Measurements from ENCODE around the gene NSUN2.
A peak's percentile ranks its signal among the peaks of the same experiment; 100 is the strongest.

Gene NSUN2

DNA sequence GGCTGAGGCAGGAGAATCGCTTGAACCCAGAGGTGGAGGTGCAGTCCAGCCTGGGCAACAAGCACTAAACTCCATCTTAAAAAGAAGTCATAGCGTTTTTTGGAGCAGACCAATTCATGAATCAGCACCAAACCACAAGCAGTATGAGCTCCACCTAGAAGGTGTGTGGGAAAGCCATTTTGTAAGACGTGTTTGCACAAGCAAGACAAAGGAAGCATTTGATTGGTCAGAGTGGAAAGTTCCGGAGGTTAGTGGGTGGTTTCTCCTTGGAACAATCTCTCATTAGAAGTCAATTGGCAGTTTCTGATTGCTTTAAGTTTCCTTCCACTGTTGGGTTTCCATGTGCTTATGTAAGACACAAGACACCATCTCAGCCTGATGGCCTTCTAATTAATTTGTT is 5.4 kb upstream of the NSUN2 start:
- Histone ChIP-seq H2BK5ac (ENCODE audit: low read depth, low read length, poor library complexity) (no peak overlapping the region), H4K12ac (ENCODE audit: low read depth, low read length) (no peak overlapping the region), H3K9ac (ENCODE audit: low read length) (no peak overlapping the region), H3K4ac (ENCODE audit: low read depth, low read length) (no peak overlapping the region), H3K4me1 (ENCODE audit: control insufficient read depth in 1 of 2, insufficient read depth in 2 of 2, low read length in 2 of 2) (peaks cover 0 to 2% of the 10 kb centered on the region in 2 experiments), H3K23ac (ENCODE audit: low read length) (peak overlapping the region; percentile 7), H3K9me3 (ENCODE audit: insufficient read depth, low read depth, low read length) (no peaks in the 10 kb centered on the region), H3K4me2 (ENCODE audit: low read length) (no peak overlapping the region), H3K4me3 (ENCODE audit: low read depth, low read length) (no peak overlapping the region), H4K8ac (ENCODE audit: low read depth, low read length) (no peak overlapping the region), H2AK5ac (ENCODE audit: low read length) (no peak overlapping the region), H3K79me1 (ENCODE audit: low read length) (no peaks in the 10 kb centered on the region), H3K14ac (ENCODE audit: low read length) (no peak overlapping the region), H4K91ac (ENCODE audit: low read depth, low read length) (no peak overlapping the region), H3K18ac (ENCODE audit: low read length) (no peak overlapping the region), H2BK120ac (ENCODE audit: insufficient read depth, low read length, poor library complexity) (no peak overlapping the region), H2AFZ (ENCODE audit: insufficient read depth, low read length, poor library complexity) (no peak overlapping the region), H3K36me3 (ENCODE audit: control insufficient read depth in 1 of 2, insufficient read depth in 2 of 2, low read length in 2 of 2) (peaks cover 3 to 4% of the 10 kb centered on the region in 2 experiments), H2BK12ac (ENCODE audit: low read length) (no peak overlapping the region), H3K27me3 (ENCODE audit: insufficient read depth, low read length) (no peaks in the 10 kb centered on the region), H3K27ac (ENCODE audit: low read depth, low read length) (no peak overlapping the region), H3K79me2 (ENCODE audit: control insufficient read depth, insufficient read depth, low read length, poor library complexity) (peaks cover 7% of the 10 kb centered on the region)
- no peak for DNase-seq
- WGBS (ENCODE audit: extremely low coverage, insufficient coverage, insufficient read length) = no CpG with 5 or more reads among the region's 4 CpGs

DNA sequence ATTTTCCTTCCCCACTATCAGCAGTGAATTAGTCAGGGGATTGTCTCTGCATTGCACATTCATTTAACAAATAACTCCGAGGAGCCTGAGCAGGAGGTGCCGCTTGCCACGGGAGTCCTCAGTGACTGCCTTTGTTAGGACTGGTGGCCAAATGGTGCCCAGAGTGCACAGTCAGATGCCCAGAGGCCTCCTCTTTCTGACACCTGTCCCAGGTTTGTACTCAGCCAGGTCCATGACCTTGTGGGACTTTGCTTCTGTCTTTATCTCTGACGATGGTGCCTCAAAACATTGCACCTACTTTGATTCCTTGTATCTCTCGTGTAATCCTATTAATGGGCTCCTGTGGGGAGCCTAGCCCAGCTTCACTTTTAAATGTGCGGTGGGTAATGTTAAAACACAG is 4.7 kb upstream of the NSUN2 start:
- DNase-seq = no peak
- Histone ChIP-seq H2BK120ac (ENCODE audit: insufficient read depth, low read length, poor library complexity) (no peak overlapping the region), H2BK12ac (ENCODE audit: low read length) (no peak overlapping the region), H3K18ac (ENCODE audit: low read length) (no peak overlapping the region), H3K23ac (ENCODE audit: low read length) (no peak overlapping the region), H3K79me2 (ENCODE audit: control insufficient read depth, insufficient read depth, low read length, poor library complexity) (peaks cover 11% of the 10 kb centered on the region), H4K8ac (ENCODE audit: low read depth, low read length) (no peak overlapping the region), H3K4me1 (ENCODE audit: control insufficient read depth in 1 of 2, insufficient read depth in 2 of 2, low read length in 2 of 2) (peaks cover 0 to 2% of the 10 kb centered on the region in 2 experiments), H2BK5ac (ENCODE audit: low read depth, low read length, poor library complexity) (no peak overlapping the region), H3K4me3 (ENCODE audit: low read depth, low read length) (no peak overlapping the region), H3K9ac (ENCODE audit: low read length) (no peak overlapping the region), H3K9me3 (ENCODE audit: insufficient read depth, low read depth, low read length) (no peaks in the 10 kb centered on the region), H2AFZ (ENCODE audit: insufficient read depth, low read length, poor library complexity) (no peak overlapping the region), H3K79me1 (ENCODE audit: low read length) (peaks cover 5% of the 10 kb centered on the region), H3K14ac (ENCODE audit: low read length) (no peak overlapping the region), H3K4ac (ENCODE audit: low read depth, low read length) (no peak overlapping the region), H3K36me3 (ENCODE audit: control insufficient read depth in 1 of 2, insufficient read depth in 2 of 2, low read length in 2 of 2) (peaks cover 3 to 4% of the 10 kb centered on the region in 2 experiments), H3K4me2 (ENCODE audit: low read length) (no peak overlapping the region), H4K12ac (ENCODE audit: low read depth, low read length) (no peak overlapping the region), H3K27ac (ENCODE audit: low read depth, low read length) (no peak overlapping the region), H2AK5ac (ENCODE audit: low read length) (no peak overlapping the region), H3K27me3 (ENCODE audit: insufficient read depth, low read length) (no peaks in the 10 kb centered on the region), H4K91ac (ENCODE audit: low read depth, low read length) (no peak overlapping the region)
- WGBS (ENCODE audit: extremely low coverage, insufficient coverage, insufficient read length) = no CpG with 5 or more reads among the region's 6 CpGs

- Histone ChIP-seq H4K12ac (ENCODE audit: low read depth, low read length) (no peak overlapping the region), H2AK5ac (ENCODE audit: low read length) (no peak overlapping the region), H2BK5ac (ENCODE audit: low read depth, low read length, poor library complexity) (no peak overlapping the region), H2BK12ac (ENCODE audit: low read length) (no peak overlapping the region), H2BK120ac (ENCODE audit: insufficient read depth, low read length, poor library complexity) (no peak overlapping the region), H3K79me1 (ENCODE audit: low read length) (peaks cover 7% of the 10 kb centered on the region), H3K27ac (ENCODE audit: low read depth, low read length) (no peak overlapping the region), H3K4ac (ENCODE audit: low read depth, low read length) (no peak overlapping the region), H3K27me3 (ENCODE audit: insufficient read depth, low read length) (no peaks in the 10 kb centered on the region), H3K79me2 (ENCODE audit: control insufficient read depth, insufficient read depth, low read length, poor library complexity) (peaks cover 15% of the 10 kb centered on the region), H3K4me3 (ENCODE audit: low read depth, low read length) (no peak overlapping the region), H2AFZ (ENCODE audit: insufficient read depth, low read length, poor library complexity) (no peak overlapping the region), H3K9ac (ENCODE audit: low read length) (no peak overlapping the region), H3K9me3 (ENCODE audit: insufficient read depth, low read depth, low read length) (no peaks in the 10 kb centered on the region), H3K36me3 (ENCODE audit: control insufficient read depth in 1 of 2, insufficient read depth in 2 of 2, low read length in 2 of 2) (peaks cover 3 to 4% of the 10 kb centered on the region in 2 experiments), H3K4me1 (ENCODE audit: control insufficient read depth in 1 of 2, insufficient read depth in 2 of 2, low read length in 2 of 2) (peaks cover 0 to 6% of the 10 kb centered on the region in 2 experiments), H3K23ac (ENCODE audit: low read length) (no peak overlapping the region), H4K91ac (ENCODE audit: low read depth, low read length) (no peak overlapping the region), H3K18ac (ENCODE audit: low read length) (no peak overlapping the region), H4K8ac (ENCODE audit: low read depth, low read length) (no peak overlapping the region), H3K14ac (ENCODE audit: low read length) (no peak overlapping the region), H3K4me2 (ENCODE audit: low read length) (no peak overlapping the region)
- DNase-seq = no peak
- no CpG with 5 or more reads among the region's 10 CpGs for WGBS (ENCODE audit: extremely low coverage, insufficient coverage, insufficient read length)
Measured at GRCh38 chr5:6637022-6637421, 4.2 kb upstream of the NSUN2 start.

DNA sequence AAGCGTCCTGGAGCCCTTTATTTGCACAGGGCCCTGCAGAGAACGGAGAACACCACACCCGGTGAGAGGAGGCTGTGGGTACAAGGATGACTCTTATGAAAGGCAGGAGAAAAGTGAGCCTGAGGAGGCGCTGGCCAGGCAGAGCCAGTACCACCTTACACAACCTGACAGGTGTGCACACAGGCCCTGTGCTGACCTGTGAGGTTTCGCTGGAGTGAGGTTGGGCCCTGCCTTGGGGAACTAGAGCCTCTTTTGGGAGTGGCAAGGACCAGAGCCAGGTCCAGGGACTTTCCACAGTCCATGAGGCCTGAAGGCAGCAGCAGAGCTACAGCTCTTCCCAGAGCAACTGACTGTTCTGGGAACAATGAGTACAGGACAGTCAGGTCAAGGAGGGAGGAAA is 3.4 kb upstream of the NSUN2 start:
- H3K18ac ChIP-seq (ENCODE audit: low read length) = no peak overlapping the region
- no peak overlapping the region for H4K91ac ChIP-seq (ENCODE audit: low read depth, low read length)
- H3K27ac ChIP-seq (ENCODE audit: low read depth, low read length) = no peak overlapping the region
- peaks cover 3 to 7% of the 10 kb centered on the region in 2 experiments for H3K36me3 ChIP-seq (ENCODE audit: control insufficient read depth in 1 of 2, insufficient read depth in 2 of 2, low read length in 2 of 2)
- no peak overlapping the region for H2AK5ac ChIP-seq (ENCODE audit: low read length)
- no peak overlapping the region for H3K23ac ChIP-seq (ENCODE audit: low read length)
- no peak overlapping the region for H2BK5ac ChIP-seq (ENCODE audit: low read depth, low read length, poor library complexity)
- no peak overlapping the region for H3K4me2 ChIP-seq (ENCODE audit: low read length)
- H3K9me3 ChIP-seq (ENCODE audit: insufficient read depth, low read depth, low read length) = no peaks in the 10 kb centered on the region
- H3K4me3 ChIP-seq (ENCODE audit: low read depth, low read length) = no peak overlapping the region
- peaks cover 7% of the 10 kb centered on the region for H3K79me1 ChIP-seq (ENCODE audit: low read length)
- no peak overlapping the region for H2BK120ac ChIP-seq (ENCODE audit: insufficient read depth, low read length, poor library complexity)
- H3K14ac ChIP-seq (ENCODE audit: low read length) = no peak overlapping the region
- H2BK12ac ChIP-seq (ENCODE audit: low read length) = no peak overlapping the region
- no peaks in the 10 kb centered on the region for H3K27me3 ChIP-seq (ENCODE audit: insufficient read depth, low read length)
- no peak overlapping the region for H2AFZ ChIP-seq (ENCODE audit: insufficient read depth, low read length, poor library complexity)
- WGBS (ENCODE audit: extremely low coverage, insufficient coverage, insufficient read length) = no CpG with 5 or more reads among the region's 5 CpGs
- DNase-seq = no peak
- no peak overlapping the region for H4K12ac ChIP-seq (ENCODE audit: low read depth, low read length)
- H4K8ac ChIP-seq (ENCODE audit: low read depth, low read length) = no peak overlapping the region
- H3K4ac ChIP-seq (ENCODE audit: low read depth, low read length) = peak overlapping the region; percentile 57
- H3K4me1 ChIP-seq (ENCODE audit: control insufficient read depth in 1 of 2, insufficient read depth in 2 of 2, low read length in 2 of 2) = peaks cover 0 to 6% of the 10 kb centered on the region in 2 experiments
- H3K79me2 ChIP-seq (ENCODE audit: control insufficient read depth, insufficient read depth, low read length, poor library complexity) = peaks cover 15% of the 10 kb centered on the region
- H3K9ac ChIP-seq (ENCODE audit: low read length) = no peak overlapping the region

Measured in trophoblast cell (in vitro differentiated cells and primary cell).